MM.1S (cell line): Measurements from ENCODE around the gene HDGFL3.
"Not testable (repeated sequence)": the region's sequence is repeated elsewhere in the genome, so short reads cannot be mapped to it uniquely, and the experiment has no call there.

ENCODE experiments used
- DNase-seq: peaks from one replicate; pipeline ENCODE4 v3.0.0-alpha.2; 2015
- H2AFZ ChIP-seq: fragments of 300-600 bp; sonication (generic); 2 replicates; pipeline ENCODE4 v1.6.0; 2016; ENCODE audit warnings: antibody characterized with exemption, low read length
- H3F3A ChIP-seq: fragments of 300-600 bp; sonication (generic); 2 replicates; pipeline ENCODE4 v1.6.1; 2016; ENCODE audit warnings: mild to moderate bottlenecking, antibody characterized with exemption, low read length, moderate library complexity, mixed read lengths; ENCODE audit not compliant: insufficient read depth
- H3K27ac ChIP-seq: fragments of 300-600 bp; sonication (generic); 2 replicates; pipeline ENCODE4 v1.5.1; 2016; ENCODE audit warnings: mild to moderate bottlenecking, low read length
- H3K27me3 ChIP-seq: fragments of 300-600 bp; sonication (generic); replicated peaks from 2 replicates; pipeline ENCODE4 v1.6.0; 2016; ENCODE audit warnings: low read length; ENCODE audit not compliant: insufficient read depth
- H3K36me3 ChIP-seq: fragments of 300-600 bp; sonication (generic); replicated peaks from 2 replicates; pipeline ENCODE4 v1.6.1; 2016; ENCODE audit warnings: mild to moderate bottlenecking, low read length, mixed read lengths; ENCODE audit not compliant: insufficient read depth
- H3K4me1 ChIP-seq: fragments of 300-600 bp; sonication (generic); 2 replicates; pipeline ENCODE4 v1.6.1; 2016; ENCODE audit warnings: low read length, mixed read lengths
- H3K4me2 ChIP-seq: fragments of 300-600 bp; sonication (generic); 2 replicates; pipeline ENCODE4 v1.6.0; 2016; ENCODE audit warnings: low read depth, low read length
- H3K4me3 ChIP-seq: fragments of 300-600 bp; sonication (generic); 2 replicates; pipeline ENCODE4 v1.5.1; 2016; ENCODE audit warnings: low read length, mixed read lengths
- H3K79me2 ChIP-seq: fragments of 300-600 bp; sonication (generic); 2 replicates; pipeline ENCODE4 v1.6.1; 2016; ENCODE audit warnings: mixed run types, low read length, mixed read lengths
- H3K9ac ChIP-seq: fragments of 300-600 bp; sonication (generic); 2 replicates; pipeline ENCODE4 v1.6.1; 2016; ENCODE audit warnings: low read length, mixed read lengths
- H3K9me2 ChIP-seq: fragments of 300-600 bp; sonication (generic); replicated peaks from 2 replicates; pipeline ENCODE4 v1.6.1; 2016; ENCODE audit warnings: mild to moderate bottlenecking, low read length, mixed read lengths; ENCODE audit not compliant: insufficient read depth
- H3K9me3 ChIP-seq: fragments of 300-600 bp; sonication (generic); replicated peaks from 2 replicates; pipeline ENCODE4 v1.6.1; 2016; ENCODE audit warnings: mild to moderate bottlenecking, low read length, mixed read lengths; ENCODE audit not compliant: insufficient read depth
- H4K20me1 ChIP-seq: fragments of 300-600 bp; sonication (generic); 2 replicates; pipeline ENCODE4 v1.6.1; 2016; ENCODE audit warnings: mild to moderate bottlenecking, low read length, moderate library complexity, mixed read lengths; ENCODE audit not compliant: insufficient read depth
- EZH2 ChIP-seq: fragments of 300-600 bp; sonication (generic); optimal IDR thresholded peaks from 2 replicates; pipeline ENCODE3; 2017; ENCODE audit warnings: low read depth, mild to moderate bottlenecking, antibody characterized with exemption, low read length, mixed read lengths
- EZH2phosphoT487 ChIP-seq: fragments of 300-600 bp; sonication (generic); IDR thresholded peaks from 2 replicates; pipeline ENCODE4 v1.6.1; 2018; ENCODE audit warnings: antibody characterized with exemption, low read length
- TF ChIP-seq, protein P1 (sequence below): fragments of 300-600 bp; sonication (generic); IDR thresholded peaks from 2 replicates; pipeline ENCODE4 v1.5.1; 2016; ENCODE audit warnings: antibody characterized with exemption, low read length, mixed read lengths

HDGFL3 gene

DNA sequence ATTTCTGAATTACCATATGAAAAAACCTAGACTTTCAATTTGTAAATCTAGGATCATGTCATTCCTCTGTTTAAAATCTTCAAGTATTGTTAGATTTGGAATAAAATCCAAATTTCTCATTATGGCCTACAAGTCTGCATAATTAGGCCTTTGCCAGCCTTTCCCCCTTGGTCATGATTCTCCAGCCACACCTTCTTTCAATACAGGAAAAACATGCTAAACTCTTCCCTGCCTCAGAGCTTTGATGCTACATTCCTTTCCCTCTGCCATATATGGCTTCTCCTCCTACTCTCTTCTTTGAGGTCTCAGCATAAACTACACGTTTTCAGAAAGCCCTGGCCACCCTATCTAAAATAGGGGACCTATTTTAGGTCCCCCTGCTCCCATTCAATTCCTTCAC, 51.7 kb downstream of the HDGFL3 start:
- Histone ChIP-seq H3F3A (0 out of 2 replicates have a peak, but pooled peaks cover 2% of the 10 kb centered on the region), H3K9me2 (no peaks in the 10 kb centered on the region), H3K9ac (no peak overlapping the region), H3K79me2 (no peaks in the 10 kb centered on the region), H4K20me1 (no peaks in the 10 kb centered on the region), H3K27me3 (no peaks in the 10 kb centered on the region), H2AFZ (no peak overlapping the region), H3K36me3 (no peaks in the 10 kb centered on the region), H3K4me2 (no peak overlapping the region; the same call in 1 of the 2 replicates), H3K9me3 (no peaks in the 10 kb centered on the region), H3K27ac (no peak overlapping the region), H3K4me1 (peaks cover 12% of the 10 kb centered on the region), H3K4me3 (no peak overlapping the region)
- TF ChIP-seq EZH2phosphoT487 (no peak), EZH2 (no peak)
- TF ChIP-seq, protein P1, sequence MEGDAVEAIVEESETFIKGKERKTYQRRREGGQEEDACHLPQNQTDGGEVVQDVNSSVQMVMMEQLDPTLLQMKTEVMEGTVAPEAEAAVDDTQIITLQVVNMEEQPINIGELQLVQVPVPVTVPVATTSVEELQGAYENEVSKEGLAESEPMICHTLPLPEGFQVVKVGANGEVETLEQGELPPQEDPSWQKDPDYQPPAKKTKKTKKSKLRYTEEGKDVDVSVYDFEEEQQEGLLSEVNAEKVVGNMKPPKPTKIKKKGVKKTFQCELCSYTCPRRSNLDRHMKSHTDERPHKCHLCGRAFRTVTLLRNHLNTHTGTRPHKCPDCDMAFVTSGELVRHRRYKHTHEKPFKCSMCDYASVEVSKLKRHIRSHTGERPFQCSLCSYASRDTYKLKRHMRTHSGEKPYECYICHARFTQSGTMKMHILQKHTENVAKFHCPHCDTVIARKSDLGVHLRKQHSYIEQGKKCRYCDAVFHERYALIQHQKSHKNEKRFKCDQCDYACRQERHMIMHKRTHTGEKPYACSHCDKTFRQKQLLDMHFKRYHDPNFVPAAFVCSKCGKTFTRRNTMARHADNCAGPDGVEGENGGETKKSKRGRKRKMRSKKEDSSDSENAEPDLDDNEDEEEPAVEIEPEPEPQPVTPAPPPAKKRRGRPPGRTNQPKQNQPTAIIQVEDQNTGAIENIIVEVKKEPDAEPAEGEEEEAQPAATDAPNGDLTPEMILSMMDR = no peak
- no peak for DNase-seq

DNA sequence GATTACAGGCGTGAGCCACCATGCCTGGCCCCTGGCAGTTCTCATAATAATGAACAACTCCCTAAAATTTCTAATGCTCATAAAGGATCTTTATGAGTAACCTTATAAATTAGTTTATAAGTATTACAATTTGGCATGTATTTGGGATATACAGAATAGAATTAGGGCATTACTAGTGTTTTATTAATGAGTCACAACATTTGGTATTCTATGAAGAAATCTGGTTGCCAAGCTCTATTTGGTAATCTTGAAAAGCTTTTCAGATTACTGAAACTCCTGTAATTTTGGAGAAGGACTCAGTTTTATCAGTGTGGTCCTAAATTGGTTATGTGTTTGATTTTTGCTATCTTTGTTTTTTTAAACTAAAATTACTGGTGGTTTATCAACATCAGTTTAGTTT, 54.3 kb downstream of the HDGFL3 start:
- no peaks in the 10 kb centered on the region for H3K79me2 ChIP-seq
- H3F3A ChIP-seq = 0 out of 2 replicates have a peak, but pooled peaks cover 2% of the 10 kb centered on the region
- no peak overlapping the region for H2AFZ ChIP-seq
- no peaks in the 10 kb centered on the region for H4K20me1 ChIP-seq
- no peaks in the 10 kb centered on the region for H3K9me3 ChIP-seq
- H3K36me3 ChIP-seq = no peaks in the 10 kb centered on the region
- H3K4me1 ChIP-seq = peaks cover 12% of the 10 kb centered on the region
- no peak overlapping the region for H3K4me3 ChIP-seq
- no peaks in the 10 kb centered on the region for H3K9me2 ChIP-seq
- TF ChIP-seq, protein P1 = no peak
- H3K4me2 ChIP-seq = no peak overlapping the region
- H3K27me3 ChIP-seq = no peaks in the 10 kb centered on the region
- H3K9ac ChIP-seq = no peak overlapping the region
- no peak overlapping the region for H3K27ac ChIP-seq
- no peak for DNase-seq

DNA sequence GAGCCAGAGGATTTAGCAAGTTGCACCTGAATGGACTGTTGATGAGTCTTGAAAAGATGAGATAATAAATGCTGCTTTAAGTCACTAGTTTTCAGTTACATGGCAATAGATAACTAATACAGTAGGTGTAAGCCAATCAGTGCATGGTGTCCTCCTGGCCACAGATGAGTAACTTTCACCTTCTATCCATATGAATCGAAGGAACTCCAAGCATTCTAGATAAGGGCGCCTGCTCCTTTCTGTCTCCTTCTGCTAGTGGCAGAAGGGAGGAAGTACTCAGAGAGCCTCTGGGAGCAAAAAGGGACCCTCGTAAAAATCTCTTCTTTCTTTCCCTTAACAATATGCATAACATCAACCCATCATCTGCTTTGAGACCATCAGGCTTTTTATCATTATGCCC, 62.9 kb downstream of the HDGFL3 start:
- Histone ChIP-seq H3K27me3 (no peaks in the 10 kb centered on the region), H3K9ac (no peak overlapping the region), H3K27ac (no peak overlapping the region), H3F3A (no peaks in the 10 kb centered on the region), H3K4me1 (no peaks in the 10 kb centered on the region), H3K4me3 (no peak overlapping the region), H3K79me2 (no peaks in the 10 kb centered on the region), H3K36me3 (no peaks in the 10 kb centered on the region), H3K4me2 (no peak overlapping the region), H3K9me2 (no peaks in the 10 kb centered on the region), H3K9me3 (no peaks in the 10 kb centered on the region), H2AFZ (no peak overlapping the region), H4K20me1 (no peaks in the 10 kb centered on the region)
- TF ChIP-seq, protein P1 = no peak
- TF ChIP-seq EZH2 (no peak), EZH2phosphoT487 (no peak)
- no peak for DNase-seq

DNA sequence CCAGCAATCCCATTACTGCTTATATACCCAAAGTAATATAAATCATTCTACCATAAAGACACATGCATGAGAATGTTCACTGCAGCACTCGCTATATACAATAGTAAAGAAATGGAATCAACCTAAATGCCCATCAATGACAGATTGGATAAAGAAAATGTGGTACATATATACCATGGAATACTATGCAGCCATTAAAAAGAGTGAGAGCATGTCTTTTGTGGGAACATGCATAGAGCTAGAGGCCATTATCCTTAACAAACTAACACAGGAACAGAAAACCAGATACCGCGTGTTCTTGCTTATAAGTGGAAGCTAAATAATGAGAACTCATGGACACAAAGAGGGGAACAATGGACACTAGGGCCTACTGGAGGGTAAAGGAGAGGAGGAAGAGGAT, 65.5 kb downstream of the HDGFL3 start:
- H3K27me3 ChIP-seq, H3K9me3 ChIP-seq, H3K36me3 ChIP-seq, H3K27ac ChIP-seq, H3K79me2 ChIP-seq, H3K4me3 ChIP-seq, H3F3A ChIP-seq, H2AFZ ChIP-seq, DNase-seq, H4K20me1 ChIP-seq, H3K4me2 ChIP-seq, H3K9ac ChIP-seq, H3K9me2 ChIP-seq, H3K4me1 ChIP-seq: not testable (repeated sequence)
